Activated naive CD8-positive, alpha-beta T cell (primary cell): ENCODE measurements around the gene GMFB.
A peak's percentile ranks its signal among the peaks of the same experiment; 100 is the strongest.
"Not testable (repeated sequence)": the region's sequence is repeated elsewhere in the genome, so short reads cannot be mapped to it uniquely, and the experiment has no call there.

ENCODE experiments used
- H3K27ac Mint-ChIP-seq: one replicate; pipeline ENCODE4 v1.8.0; 2021; ENCODE audit warnings: mixed read lengths
- H3K27me3 Mint-ChIP-seq: one replicate; pipeline ENCODE4 v1.8.0; 2021; ENCODE audit warnings: mixed read lengths
- H3K36me3 Mint-ChIP-seq: one replicate; pipeline ENCODE4 v1.8.0; 2021; ENCODE audit warnings: mixed read lengths
- H3K4me1 Mint-ChIP-seq: one replicate; pipeline ENCODE4 v1.8.0; 2021; ENCODE audit warnings: low read depth, mixed read lengths
- H3K4me3 Mint-ChIP-seq: one replicate; pipeline ENCODE4 v1.8.0; 2021; ENCODE audit warnings: mild to moderate bottlenecking, mixed read lengths
- H3K9me3 Mint-ChIP-seq: one replicate; pipeline ENCODE4 v1.8.0; 2021; ENCODE audit warnings: low read depth, mixed read lengths

Gene GMFB

DNA sequence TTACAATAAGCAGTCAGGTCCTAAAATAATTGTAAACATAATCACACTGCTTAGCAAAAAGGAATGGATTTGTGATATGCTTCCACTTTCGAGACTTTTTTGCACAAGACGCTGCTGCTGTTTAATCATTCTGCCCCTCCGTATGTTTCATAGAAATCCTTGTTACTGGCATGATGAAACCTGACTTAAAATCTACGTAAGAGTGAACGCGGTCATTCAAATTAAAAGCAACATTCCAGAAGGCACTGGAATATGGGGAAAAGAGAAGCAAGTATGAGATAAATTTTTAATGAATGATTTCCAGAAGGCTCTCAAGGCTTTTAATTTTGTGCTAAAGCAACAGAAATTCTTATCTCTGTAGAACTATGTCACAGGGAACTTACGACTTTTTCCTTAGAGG lies 48.7 kb downstream of the GMFB start:
- H3K27ac Mint-ChIP-seq = peak overlapping the region; percentile 90
- no peaks in the 10 kb centered on the region for H3K27me3 Mint-ChIP-seq
- H3K4me1 Mint-ChIP-seq = peaks cover 59% of the 10 kb centered on the region
- H3K36me3 Mint-ChIP-seq = peaks cover 3% of the 10 kb centered on the region
- H3K9me3 Mint-ChIP-seq = no peaks in the 10 kb centered on the region
- peak overlapping the region; percentile 94 for H3K4me3 Mint-ChIP-seq

DNA sequence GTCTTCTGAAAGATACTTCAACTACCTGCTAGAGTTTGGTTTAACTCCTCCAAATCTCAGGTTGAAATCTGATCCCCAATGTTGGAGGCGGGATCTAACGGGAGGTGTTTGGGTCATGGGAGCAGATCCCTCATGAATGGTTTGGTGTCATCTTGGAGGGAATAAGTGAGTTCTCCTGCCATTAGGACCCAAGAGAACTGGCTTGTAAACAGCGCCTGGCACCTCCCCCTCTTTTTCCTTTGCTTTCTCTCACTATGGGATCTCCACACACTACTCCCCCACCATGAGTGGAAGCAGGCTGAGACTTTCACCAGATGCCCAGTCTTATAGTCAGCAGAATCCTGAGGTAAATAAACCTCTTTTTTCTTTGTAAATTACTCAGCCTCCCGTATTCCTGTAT lies 50.1 kb downstream of the GMFB start:
- Mint-ChIP-seq H3K27me3 (no peaks in the 10 kb centered on the region), H3K27ac (no peak overlapping the region), H3K9me3 (no peaks in the 10 kb centered on the region), H3K4me3 (peak overlapping the region; percentile 59), H3K4me1 (peaks cover 72% of the 10 kb centered on the region), H3K36me3 (peaks cover 6% of the 10 kb centered on the region)

DNA sequence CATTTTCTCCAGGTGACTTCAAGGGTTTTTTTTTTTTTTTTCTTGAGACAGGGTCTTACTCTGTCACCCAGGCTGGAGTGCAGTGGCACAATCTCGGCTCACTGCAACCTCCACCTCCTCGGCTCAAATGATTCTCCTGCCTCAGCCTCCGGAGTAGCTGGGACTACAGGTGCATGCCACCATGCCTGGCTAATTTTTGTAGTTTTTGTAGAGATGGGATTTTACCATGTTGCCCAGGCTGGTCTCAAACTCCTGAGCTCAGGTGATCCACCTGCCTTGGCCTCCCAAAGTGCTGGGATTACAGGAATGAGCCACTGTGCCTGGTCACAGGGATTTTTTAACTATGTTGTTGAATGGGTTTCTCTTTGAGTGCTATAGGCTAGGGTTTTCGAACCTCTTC lies 50.8 kb downstream of the GMFB start:
- not testable (repeated sequence) for H3K27ac Mint-ChIP-seq, H3K27me3 Mint-ChIP-seq, H3K36me3 Mint-ChIP-seq, H3K9me3 Mint-ChIP-seq
- Mint-ChIP-seq H3K4me3 (peak overlapping the region; percentile 20), H3K4me1 (peaks cover 79% of the 10 kb centered on the region)

GRCh38 chr14:54435500-54435981 lies 53.2 kb downstream of the GMFB start:
- Mint-ChIP-seq H3K4me1 (peaks cover 77% of the 10 kb centered on the region), H3K27me3 (no peaks in the 10 kb centered on the region), H3K36me3 (peaks cover 6% of the 10 kb centered on the region), H3K27ac (peak overlapping the region; percentile 84), H3K9me3 (no peaks in the 10 kb centered on the region), H3K4me3 (peak overlapping the region; percentile 79)

DNA sequence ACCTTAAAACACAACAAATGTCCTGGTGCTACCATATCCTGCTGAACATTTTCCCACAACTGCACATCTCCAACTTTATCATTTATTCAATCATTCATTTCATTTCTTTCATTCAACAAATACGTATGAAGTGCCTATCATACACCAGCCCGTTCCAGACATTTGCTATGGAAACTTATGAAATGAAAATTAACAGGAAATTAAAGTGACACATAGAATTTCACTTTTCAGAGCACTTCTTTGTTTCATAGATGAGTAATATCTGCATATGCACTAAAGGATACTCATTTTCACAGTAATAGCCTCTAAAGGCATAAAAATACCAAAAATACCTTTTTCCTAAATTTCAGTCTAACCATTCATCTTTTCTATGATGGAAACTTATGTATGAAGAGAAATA lies 60.3 kb downstream of the GMFB start:
- Mint-ChIP-seq H3K36me3 (peaks cover 2% of the 10 kb centered on the region), H3K4me3 (peak overlapping the region; percentile 35), H3K27ac (peak overlapping the region; percentile 86), H3K4me1 (peaks cover 39% of the 10 kb centered on the region), H3K27me3 (no peaks in the 10 kb centered on the region), H3K9me3 (no peaks in the 10 kb centered on the region)

- Mint-ChIP-seq H3K27me3 (no peaks in the 10 kb centered on the region), H3K4me1 (peaks cover 33% of the 10 kb centered on the region), H3K36me3 (peaks cover 2% of the 10 kb centered on the region), H3K27ac (peak overlapping the region; percentile 86), H3K4me3 (peak overlapping the region; percentile 3), H3K9me3 (no peaks in the 10 kb centered on the region)
These were observed 60.9 kb downstream of the GMFB start for GRCh38 chr14:54427871-54428270.

- no peaks in the 10 kb centered on the region for H3K27me3 Mint-ChIP-seq
- peaks cover 2% of the 10 kb centered on the region for H3K36me3 Mint-ChIP-seq
- H3K4me1 Mint-ChIP-seq = peaks cover 25% of the 10 kb centered on the region
These were observed 63.1 kb downstream of the GMFB start for GRCh38 chr14:54425537-54426274.

GRCh38 chr14:54425068-54425467 lies 63.7 kb downstream of the GMFB start:
- Mint-ChIP-seq H3K27ac (peak overlapping the region; percentile 19), H3K27me3 (no peaks in the 10 kb centered on the region), H3K4me1 (peaks cover 29% of the 10 kb centered on the region), H3K36me3 (peaks cover 2% of the 10 kb centered on the region), H3K4me3 (no peak overlapping the region), H3K9me3 (no peaks in the 10 kb centered on the region)

More at GRCh38 chr14:54425537-54426274, 63.1 kb downstream of the GMFB start:
- H3K4me3 Mint-ChIP-seq = no peak overlapping the region
- H3K27ac Mint-ChIP-seq = no peak overlapping the region
- no peaks in the 10 kb centered on the region for H3K9me3 Mint-ChIP-seq
